HG03439 (cell line): ENCODE measurements around the gene KRTAP10-4.
"Not testable (repeated sequence)": the region's sequence is repeated elsewhere in the genome, so short reads cannot be mapped to it uniquely, and the experiment has no call there.

Experiments
- ATAC-seq: cut with Tn5 transposase; IDR thresholded peaks from one replicate; pipeline ENCODE4 v1.9.1; 2021; ENCODE audit warnings: mild to moderate bottlenecking, moderate library complexity; ENCODE audit not compliant: unreplicated experiment

KRTAP10-4 gene

GRCh38 chr21:44556879-44557278, 16.6 kb upstream of the KRTAP10-4 start:
- no peak for ATAC-seq

- ATAC-seq = no peak
Observed at GRCh38 chr21:44557491-44558328, 15.8 kb upstream of the KRTAP10-4 start.

DNA sequence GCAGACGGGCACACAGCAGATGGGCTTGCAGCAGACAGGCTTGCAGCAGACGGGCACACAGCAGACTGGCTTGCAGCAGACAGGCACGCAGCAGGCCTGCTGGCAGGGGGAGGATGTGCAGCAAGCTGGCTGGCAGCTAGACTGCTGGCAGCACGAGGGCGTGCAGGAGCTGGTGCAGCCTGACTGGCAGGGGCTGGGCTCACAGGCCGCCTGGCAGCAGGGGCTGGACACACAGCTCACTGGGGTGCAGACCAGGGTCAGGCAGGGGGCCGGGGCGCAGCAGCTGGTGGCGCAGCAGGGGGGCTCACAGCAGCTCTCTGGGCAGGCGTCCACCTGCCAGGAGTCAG, 15.2 kb upstream of the KRTAP10-4 start:
- not testable (repeated sequence) for ATAC-seq

GRCh38 chr21:44558695-44559094, 14.8 kb upstream of the KRTAP10-4 start, which contains the start of gene KRTAP10-3:
Gene KRTAP10-3 (minus strand): TSS chr21:44558795. CDS start chr21:44558715, 80 bp downstream.
- ATAC-seq = no peak

DNA sequence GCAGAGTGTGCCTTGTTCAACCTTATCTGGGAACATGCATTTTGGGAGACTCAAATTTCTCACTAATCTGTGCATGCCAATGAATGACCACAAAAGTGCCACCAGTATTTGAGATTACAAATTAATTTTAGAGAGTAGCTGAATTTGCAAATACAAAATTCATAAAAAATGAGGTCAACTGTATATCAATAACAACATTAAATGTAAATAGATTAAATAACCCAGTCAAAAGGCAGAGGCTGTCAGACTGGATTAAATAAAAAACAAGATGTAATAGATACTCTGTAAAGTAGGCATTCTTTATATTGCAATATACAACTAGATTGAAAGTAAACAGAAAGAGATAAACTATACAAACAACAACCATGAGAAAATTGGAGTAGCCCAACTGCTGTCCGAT, 9.4 kb upstream of the KRTAP10-4 start:
- no peak for ATAC-seq

DNA sequence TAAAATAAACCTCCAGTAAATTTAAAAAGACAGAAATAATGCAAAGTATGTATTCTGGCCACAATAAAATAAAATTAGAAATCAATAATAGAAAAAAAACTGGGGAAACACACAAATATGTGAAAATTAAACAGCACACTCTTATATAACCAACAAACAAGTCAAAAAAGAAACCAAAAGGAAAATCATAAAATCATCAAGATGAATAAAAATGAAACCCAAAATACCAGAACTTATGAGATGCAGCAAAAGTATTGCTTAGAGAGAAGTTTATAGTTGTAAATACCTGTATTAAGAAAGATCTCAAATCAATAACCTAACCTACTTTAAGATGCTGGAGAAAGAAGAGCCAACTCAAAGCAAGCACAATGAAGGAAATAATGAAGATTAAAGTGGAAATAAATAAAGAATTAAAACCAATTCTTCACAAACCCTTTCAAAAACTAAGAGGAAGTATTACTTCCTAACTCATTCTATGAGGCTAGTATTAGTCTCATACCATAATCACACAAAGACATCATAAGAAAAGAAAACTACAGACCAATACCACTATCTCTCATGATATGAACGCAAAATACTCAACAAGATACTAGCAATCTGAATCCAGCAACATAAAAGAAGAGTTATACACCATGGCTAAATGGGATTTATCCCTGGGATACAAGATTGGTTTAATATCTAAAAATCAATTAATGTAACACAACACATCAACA, 8.5 kb upstream of the KRTAP10-4 start:
- no peak for ATAC-seq

DNA sequence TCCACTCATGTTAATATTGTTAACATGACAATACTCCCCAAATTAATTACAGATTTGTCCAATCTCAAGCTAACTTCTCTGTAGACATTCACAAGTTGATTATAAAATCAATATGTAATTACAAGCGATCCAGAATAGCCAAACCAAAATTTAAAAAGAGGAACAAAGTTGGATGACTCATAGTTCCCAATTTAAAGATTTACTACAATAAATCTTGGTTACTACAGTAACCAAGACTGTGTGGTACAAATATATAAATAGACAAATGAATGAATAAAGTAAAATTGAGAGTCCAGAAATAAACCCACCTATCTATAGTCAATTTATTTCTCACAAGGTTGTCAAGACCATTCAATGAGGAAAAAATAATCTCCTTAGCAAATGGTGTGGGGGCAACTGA, 7.1 kb upstream of the KRTAP10-4 start:
- ATAC-seq = no peak

GRCh38 chr21:44567481-44568171, 5.9 kb upstream of the KRTAP10-4 start:
- no peak for ATAC-seq

GRCh38 chr21:44568261-44568660, 5.3 kb upstream of the KRTAP10-4 start:
- no peak for ATAC-seq

DNA sequence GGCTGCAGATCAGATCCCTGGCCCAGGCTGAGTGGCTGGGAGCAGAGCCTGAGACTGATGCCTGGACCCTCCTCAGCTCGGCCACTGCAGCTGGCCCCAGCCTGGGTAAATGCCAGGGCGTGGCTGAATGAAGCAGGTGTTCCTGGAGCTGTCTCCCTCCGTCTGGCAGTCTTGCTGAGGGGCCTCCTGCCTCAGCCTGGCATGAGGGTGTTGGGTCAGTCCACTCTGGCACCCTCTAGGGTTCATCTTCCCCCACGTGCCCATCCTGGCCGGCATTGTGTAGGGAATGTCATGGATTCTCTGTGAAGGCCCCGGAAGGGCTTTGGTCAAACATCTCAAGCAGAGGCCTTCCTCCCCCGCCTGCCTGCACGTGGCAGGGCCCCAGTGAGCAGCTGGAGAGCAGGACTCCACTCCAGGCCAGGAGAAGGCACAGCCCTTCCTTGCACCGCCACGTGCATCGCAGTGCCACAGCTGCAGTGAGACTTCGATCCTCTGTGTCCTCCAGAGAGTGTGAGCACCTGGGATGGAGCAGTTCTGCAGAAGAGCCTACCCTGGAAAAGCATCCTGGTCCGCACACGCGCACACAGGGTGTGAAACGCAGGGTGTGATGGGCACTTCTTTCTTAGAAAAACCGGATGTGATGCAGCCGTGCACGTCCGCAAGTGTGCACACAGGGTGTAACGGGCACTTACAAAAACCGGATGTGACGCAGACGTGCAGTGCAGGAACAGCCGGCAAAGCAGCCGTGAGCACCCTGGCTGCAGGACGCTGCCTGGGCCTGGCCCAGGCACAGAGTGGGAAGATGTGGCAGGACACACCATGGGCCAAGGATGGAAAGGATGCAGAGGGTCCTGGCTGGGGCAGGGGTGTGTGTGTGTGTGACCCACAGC, 4.6 kb upstream of the KRTAP10-4 start:
- no peak for ATAC-seq

DNA sequence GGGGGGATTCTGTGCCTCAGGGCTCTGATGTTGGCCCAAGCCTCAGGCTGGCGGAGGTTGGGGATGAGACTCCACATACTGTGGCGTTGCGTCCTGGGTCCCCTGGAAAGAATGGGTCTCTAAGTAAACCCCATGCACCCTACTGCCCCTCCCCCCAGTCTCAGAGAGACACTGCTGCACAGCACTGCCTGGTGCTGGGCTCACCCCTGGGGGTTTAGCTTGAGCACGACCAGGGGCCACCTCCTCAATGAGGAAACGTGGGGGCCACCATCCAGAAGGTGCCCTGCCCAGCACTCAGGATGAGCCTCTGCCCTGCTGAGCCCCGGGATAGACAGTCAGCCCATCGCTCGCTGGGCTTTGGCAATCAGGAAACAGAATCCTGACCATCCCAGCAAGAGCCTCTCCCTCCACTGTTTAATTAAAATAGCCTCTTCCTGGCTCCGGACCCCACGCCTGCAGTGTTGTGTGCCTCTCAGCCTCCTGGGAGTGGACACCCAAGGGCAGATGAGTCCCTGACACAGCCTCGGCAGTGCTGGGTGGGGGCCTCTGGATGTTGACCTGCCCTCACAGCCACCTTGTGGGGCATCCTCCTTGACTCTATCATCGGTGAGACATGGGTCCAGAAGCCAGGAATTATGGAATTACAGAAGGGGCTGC, 3.5 kb upstream of the KRTAP10-4 start:
- no peak for ATAC-seq

- no peak for ATAC-seq
Observed at GRCh38 chr21:44571296-44571695, 2.2 kb upstream of the KRTAP10-4 start.

DNA sequence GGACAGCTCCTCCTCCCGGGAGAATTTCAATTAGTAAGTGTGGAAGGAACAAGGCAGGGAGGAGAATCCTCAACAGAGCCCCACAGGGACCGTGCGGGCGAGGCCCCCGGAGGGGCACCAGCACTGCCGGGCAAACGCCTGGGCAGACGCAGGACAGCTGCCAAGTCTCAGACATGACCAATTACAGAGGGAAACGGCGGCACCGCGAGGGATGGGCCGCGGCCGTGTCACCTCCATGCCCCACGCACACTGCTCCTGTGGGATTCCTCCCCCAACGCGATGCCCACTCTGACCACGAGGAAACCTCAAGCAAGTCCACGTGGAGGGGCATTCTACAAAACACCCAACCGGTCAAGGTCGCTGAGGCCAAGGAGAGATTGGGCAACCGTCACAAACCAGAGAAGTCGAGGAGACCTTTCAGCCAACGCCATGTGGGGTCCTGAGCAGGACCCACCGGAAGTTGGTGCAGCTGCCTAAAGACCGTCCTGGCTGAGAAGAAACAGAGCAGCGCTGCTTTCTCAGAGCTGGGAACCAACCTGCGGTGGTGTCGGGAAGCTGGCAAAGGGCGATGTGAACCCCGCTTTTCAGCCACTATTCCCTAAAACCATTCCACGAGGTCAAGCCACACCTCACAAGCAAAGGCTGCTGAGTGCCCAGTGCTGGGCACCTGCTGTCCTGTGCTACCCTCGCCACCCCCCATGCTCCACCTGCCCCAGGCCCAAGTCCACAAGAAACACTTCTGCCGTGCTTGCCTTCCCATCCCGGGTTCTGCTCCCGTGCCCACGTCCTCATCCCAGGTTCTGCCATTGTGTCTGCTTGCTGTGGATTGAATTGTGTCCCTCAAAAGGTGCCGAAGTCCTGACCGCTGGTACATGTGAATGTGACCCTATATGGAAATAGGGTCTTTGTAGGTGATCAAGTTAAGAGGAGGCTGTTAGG, 1.4 kb upstream of the KRTAP10-4 start:
- no peak for ATAC-seq

DNA sequence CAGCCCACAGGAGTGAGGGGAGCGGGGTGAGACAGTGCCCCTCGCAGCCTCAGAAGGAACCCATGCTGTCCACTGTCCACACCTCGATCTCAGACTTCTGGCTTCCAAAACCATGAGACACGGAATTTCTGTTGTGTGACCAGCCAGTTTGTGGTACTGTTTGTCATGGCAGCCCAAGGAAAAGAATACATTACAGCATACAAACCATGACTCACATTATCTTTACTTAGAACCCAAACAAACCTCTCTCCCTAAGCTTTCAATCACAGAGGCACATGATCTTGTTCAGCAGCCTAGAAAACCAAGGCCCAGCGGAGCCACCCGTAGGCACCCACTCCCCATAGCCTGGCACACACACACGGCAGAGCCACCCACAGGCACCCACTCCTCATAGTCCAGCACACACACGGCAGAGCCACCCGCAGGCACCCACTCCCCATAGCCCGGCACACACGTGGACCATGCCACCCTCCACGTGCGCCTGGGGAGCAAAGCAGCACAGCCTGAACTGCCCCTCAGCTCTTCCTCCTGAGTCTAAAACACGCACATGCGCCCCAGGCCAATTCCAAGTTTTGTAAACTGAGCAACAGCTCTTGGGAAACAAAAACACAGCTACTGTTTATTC, 458 bp upstream of the KRTAP10-4 start:
- ATAC-seq = no peak

DNA sequence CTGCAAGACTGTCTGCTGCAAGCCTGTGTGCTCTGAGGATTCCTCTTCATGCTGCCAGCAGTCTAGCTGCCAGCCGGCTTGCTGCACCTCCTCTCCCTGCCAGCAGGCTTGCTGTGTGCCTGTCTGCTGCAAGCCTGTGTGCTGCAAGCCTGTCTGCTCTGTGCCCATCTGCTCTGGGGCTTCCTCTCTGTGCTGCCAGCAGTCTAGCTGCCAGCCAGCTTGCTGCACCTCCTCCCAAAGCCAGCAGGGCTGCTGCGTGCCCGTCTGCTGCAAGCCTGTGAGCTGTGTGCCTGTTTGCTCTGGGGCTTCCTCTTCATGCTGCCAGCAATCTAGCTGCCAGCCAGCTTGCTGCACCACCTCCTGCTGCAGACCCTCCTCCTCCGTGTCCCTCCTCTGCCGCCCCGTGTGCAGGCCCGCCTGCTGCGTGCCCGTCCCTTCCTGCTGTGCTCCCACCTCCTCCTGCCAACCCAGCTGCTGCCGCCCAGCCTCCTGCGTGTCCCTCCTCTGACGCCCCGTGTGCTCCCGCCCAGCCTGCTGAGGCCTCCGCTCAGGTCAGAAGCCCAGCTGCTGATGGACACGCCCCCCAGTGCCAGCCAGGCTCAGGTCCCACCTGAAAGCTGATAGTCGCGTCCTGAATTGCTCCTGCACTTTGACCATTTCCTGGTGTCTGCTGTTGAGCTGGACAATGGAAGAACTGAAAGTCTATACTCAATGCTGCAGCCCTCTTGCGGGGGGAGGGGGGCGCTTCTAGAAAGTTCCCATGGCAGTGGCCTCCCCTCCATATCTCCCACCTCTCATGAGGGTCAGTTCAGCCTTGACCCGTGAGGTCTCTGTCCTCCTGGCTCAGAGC, 1.2 kb downstream of the KRTAP10-4 start:
- no peak for ATAC-seq

GRCh38 chr21:44575307-44576024, 1.9 kb downstream of the KRTAP10-4 start:
- ATAC-seq = no peak

DNA sequence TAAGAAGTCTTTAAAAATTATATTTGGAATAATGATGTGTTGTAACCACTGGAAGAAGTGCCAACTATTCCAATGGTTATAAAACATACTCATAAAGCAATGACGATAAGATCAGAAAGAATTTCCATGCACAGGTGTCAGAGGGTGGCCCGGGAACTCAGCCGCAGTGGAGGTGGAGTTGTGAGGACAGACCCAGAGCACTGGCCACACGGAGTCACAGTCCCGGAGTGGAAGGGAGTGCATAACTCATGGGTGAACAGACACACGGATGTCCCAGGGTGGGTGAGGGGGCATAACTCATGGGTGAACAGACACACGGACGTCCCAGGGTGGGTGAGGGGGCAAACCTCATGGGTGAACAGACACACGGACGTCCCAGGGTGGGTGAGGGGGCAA, 2.5 kb downstream of the KRTAP10-4 start:
- no peak for ATAC-seq
